Caco-2 (cell line): ENCODE measurements around the gene CTNNA2. TPM values are rescaled to one million over a fixed set of nuclear protein-coding genes. Genes with fewer than 3 reads are reported as not detected.

Experiments used
- BruUV-seq: library from RNA; stranded (reverse); fragments of 400-500 nt; replicated peaks from 2 replicates; lab custom pipeline; 2021; lab: Mats Ljungman, UMichigan
- CTCF ChIA-PET: fragments of 300-600 bp; sonication (Branson Sonifier 250); formaldehyde crosslinking; loops from one replicate; lab custom pipeline; 2022; ENCODE audit warnings: antibody characterized with exemption; lab: Charles Lee
- POLR2A ChIA-PET: fragments of 300-600 bp; sonication (Branson Sonifier 250); formaldehyde crosslinking; loops from one replicate; lab custom pipeline; 2022; ENCODE audit warnings: antibody characterized with exemption; lab: Charles Lee
- DNase-seq, 2 experiments: peaks; one replicate each; pipeline versions ENCODE4 v3.0.0 to v3.0.0-alpha.2; 2020 to 2022
- H3K27me3 ChIP-seq: replicated peaks from 2 replicates; pipeline ENCODE4 v1.6.0; 2011; ENCODE audit warnings: low read length; ENCODE audit not compliant: control insufficient read depth, insufficient read depth
- H3K36me3 ChIP-seq: 2 replicates; pipeline ENCODE4 v1.5.1; 2011; ENCODE audit warnings: low read length; ENCODE audit not compliant: control insufficient read depth, insufficient read depth
- H3K4me1 ChIP-seq: fragments of 250-450 bp; sonication (Bioruptor Pico); 2 replicates; pipeline ENCODE4 v1.5.1; 2020; ENCODE audit warnings: mild to moderate bottlenecking
- H3K4me3 ChIP-seq: 2 replicates; pipeline ENCODE4 v1.5.1; 2011; ENCODE audit warnings: low read depth, mild to moderate bottlenecking, control low read depth, low read length
- H3K9me3 ChIP-seq: fragments of 250-450 bp; sonication (Bioruptor Pico); 2 replicates; pipeline ENCODE4 v1.5.1; 2020; ENCODE audit warnings: mild to moderate bottlenecking, moderate library complexity
- H3K27ac Mint-ChIP-seq: one replicate; pipeline ENCODE4 v1.8.0; 2022; ENCODE audit warnings: mixed read lengths; ENCODE audit not compliant: unreplicated experiment
- H3K27me3 Mint-ChIP-seq: one replicate; pipeline ENCODE4 v1.8.0; 2022; ENCODE audit warnings: mixed read lengths; ENCODE audit not compliant: insufficient read depth, unreplicated experiment
- H3K36me3 Mint-ChIP-seq: one replicate; pipeline ENCODE4 v1.8.0; 2022; ENCODE audit warnings: mild to moderate bottlenecking, mixed read lengths; ENCODE audit not compliant: insufficient read depth, unreplicated experiment
- H3K4me1 Mint-ChIP-seq: one replicate; pipeline ENCODE4 v1.8.0; 2022; ENCODE audit warnings: low read depth, mixed read lengths; ENCODE audit not compliant: unreplicated experiment
- H3K4me3 Mint-ChIP-seq: one replicate; pipeline ENCODE4 v1.8.0; 2022; ENCODE audit warnings: mild to moderate bottlenecking, moderate library complexity, mixed read lengths; ENCODE audit not compliant: unreplicated experiment
- H3K9me3 Mint-ChIP-seq: one replicate; pipeline ENCODE4 v1.8.0; 2022; ENCODE audit warnings: mixed read lengths; ENCODE audit not compliant: unreplicated experiment
- CTCF ChIP-seq, 2 experiments: fragments of 200-600 bp in 1 of 2; IDR thresholded peaks; 1 replicate in 1 of 2; 2 replicates in 1 of 2; pipeline versions ENCODE4 v1.5.1 to v1.8.0; 2011 to 2022; ENCODE audit warnings: antibody characterized with exemption in 1 of 2, control low read depth in 1 of 2, inconsistent platforms in 1 of 2, low read depth in 1 of 2, low read length in 1 of 2, mild to moderate bottlenecking in 1 of 2, moderate library complexity in 1 of 2; ENCODE audit not compliant: insufficient read depth in 1 of 2, severe bottlenecking in 1 of 2, unreplicated experiment in 1 of 2
- intact Hi-C: fragments of 100-400 bp; cut with micrococcal nuclease; formaldehyde crosslinking; loops from one replicate; pipeline ENCODE4 v1.10.0; 2022; ENCODE audit not compliant: unreplicated experiment
- total RNA-seq: library from RNA; stranded (reverse); gene quantifications from 2 replicates; pipeline ENCODE4 v1.2.3, GENCODE V29; 2022

The CTNNA2 gene
- total RNA-seq, 1 experiment from 2014 or later = not detected

- Histone ChIP-seq H3K27me3 (no peaks in the 10 kb centered on the region), H3K4me1 (no peaks in the 10 kb centered on the region), H3K36me3 (no peaks in the 10 kb centered on the region), H3K9me3 (no peaks in the 10 kb centered on the region), H3K4me3 (no peak overlapping the region)
- intact Hi-C loops = no loop called here
- Mint-ChIP-seq H3K4me1 (no peaks in the 10 kb centered on the region), H3K27ac (no peak overlapping the region), H3K9me3 (no peaks in the 10 kb centered on the region), H3K27me3 (peaks cover 13% of the 10 kb centered on the region), H3K36me3 (no peaks in the 10 kb centered on the region), H3K4me3 (no peak overlapping the region)
- DNase-seq = no peak
- ChIA-PET CTCF (no interaction called here), POLR2A (no interaction called here)
- TF ChIP-seq CTCF (IDR thresholded peaks at IDR 0.05; ENCODE audit: insufficient read depth in 1 of 2, low read depth in 1 of 2, low read length in 1 of 2, severe bottlenecking in 1 of 2, unreplicated experiment in 1 of 2) = no peak
- no TSS peak for BruUV-seq
Observed at GRCh38 chr2:80048296-80048695, 535.4 kb downstream of the CTNNA2 start.

GRCh38 chr2:80050246-80050645 is 537.4 kb downstream of the CTNNA2 start:
- H3K36me3 Mint-ChIP-seq = no peaks in the 10 kb centered on the region
- BruUV-seq = no TSS peak
- no peaks in the 10 kb centered on the region for H3K4me1 Mint-ChIP-seq
- H3K36me3 ChIP-seq = no peaks in the 10 kb centered on the region
- no peaks in the 10 kb centered on the region for H3K9me3 Mint-ChIP-seq
- H3K27ac Mint-ChIP-seq = no peak overlapping the region
- no peak overlapping the region for H3K4me3 ChIP-seq
- no peaks in the 10 kb centered on the region for H3K9me3 ChIP-seq
- DNase-seq = no peak
- POLR2A ChIA-PET = no interaction called here
- H3K4me3 Mint-ChIP-seq = no peak overlapping the region
- no peaks in the 10 kb centered on the region for H3K27me3 ChIP-seq
- CTCF ChIA-PET = no interaction called here
- intact Hi-C loops = no loop called here
- no peak for TF ChIP-seq CTCF (IDR thresholded peaks at IDR 0.05; ENCODE audit: insufficient read depth in 1 of 2, low read depth in 1 of 2, low read length in 1 of 2, severe bottlenecking in 1 of 2, unreplicated experiment in 1 of 2)
- H3K27me3 Mint-ChIP-seq = peaks cover 13% of the 10 kb centered on the region
- no peaks in the 10 kb centered on the region for H3K4me1 ChIP-seq

GRCh38 chr2:80053522-80054345 is 540.9 kb downstream of the CTNNA2 start:
- peaks cover 8% of the 10 kb centered on the region for H3K27me3 Mint-ChIP-seq
- H3K4me1 Mint-ChIP-seq = no peaks in the 10 kb centered on the region
- H3K27ac Mint-ChIP-seq = no peak overlapping the region
- TF ChIP-seq CTCF (IDR thresholded peaks at IDR 0.05; ENCODE audit: insufficient read depth in 1 of 2, low read depth in 1 of 2, low read length in 1 of 2, severe bottlenecking in 1 of 2, unreplicated experiment in 1 of 2) = no peak
- no peak for DNase-seq
- no peaks in the 10 kb centered on the region for H3K36me3 Mint-ChIP-seq
- Histone ChIP-seq H3K4me1 (no peaks in the 10 kb centered on the region), H3K9me3 (no peaks in the 10 kb centered on the region), H3K27me3 (no peaks in the 10 kb centered on the region), H3K36me3 (no peaks in the 10 kb centered on the region), H3K4me3 (no peak overlapping the region)
- no TSS peak for BruUV-seq
- intact Hi-C loops = no loop called here
- H3K4me3 Mint-ChIP-seq = no peak overlapping the region
- POLR2A ChIA-PET = no interaction called here
- H3K9me3 Mint-ChIP-seq = no peaks in the 10 kb centered on the region
- CTCF ChIA-PET = no interaction called here
